Uterus (tissue), 4 donors: Measurements from ENCODE around the gene GRAMD2B. TPM values are rescaled to one million over a fixed set of nuclear protein-coding genes. Genes with fewer than 3 reads are reported as not detected.

Experiments
- DNase-seq, 2 donors: peaks; one replicate each; pipeline ENCODE4 v3.0.0-alpha.2; 2019 to 2020
- H3K27ac ChIP-seq, 2 donors: fragments of 200-600 bp; sonication (generic); 1 replicate in 1 of 2; 2 replicates in 1 of 2; pipeline ENCODE4 v1.5.1; 2016 to 2018
- H3K27me3 ChIP-seq, 2 donors: fragments of 200-600 bp; sonication (generic); one replicate each; pipeline ENCODE4 v1.5.1; 2018 to 2019; ENCODE audit warnings: control low read depth in 1 of 2
- H3K36me3 ChIP-seq, 2 donors: fragments of 200-600 bp; sonication (generic); one replicate each; pipeline ENCODE4 v1.5.1; 2019; ENCODE audit warnings: control low read depth in 1 of 2
- H3K4me1 ChIP-seq, 2 donors: fragments of 200-600 bp; sonication (generic); one replicate each; pipeline ENCODE4 v1.5.1; 2018 to 2019; ENCODE audit warnings: control low read depth in 1 of 2
- H3K4me3 ChIP-seq, 2 donors: fragments of 200-600 bp; sonication (generic); 1 replicate in 1 of 2; 2 replicates in 1 of 2; pipeline ENCODE4 v1.5.1; 2018 to 2019; ENCODE audit warnings: mild to moderate bottlenecking in 1 of 2
- H3K9me3 ChIP-seq, 2 donors: fragments of 200-600 bp; sonication (generic); one replicate each; pipeline ENCODE4 v1.5.1; 2019; ENCODE audit warnings: control low read depth in 1 of 2
- CTCF ChIP-seq, 4 experiments: fragments of 200-600 bp in 2 of 4; fragments of 450-650 bp in 2 of 4; sonication (generic) in 2 of 4; IDR thresholded peaks; one replicate each; pipeline ENCODE4 v1.5.1; 2016 to 2019; ENCODE audit warnings: antibody characterized with exemption in 4 of 4, mild to moderate bottlenecking in 2 of 4, moderate library complexity in 1 of 4
- POLR2A ChIP-seq, 2 donors: fragments of 450-650 bp; IDR thresholded peaks; one replicate each; pipeline ENCODE4 v1.6.1; 2016; ENCODE audit warnings: antibody characterized with exemption in 2 of 2, mild to moderate bottlenecking in 1 of 2, moderate library complexity in 1 of 2
- intact Hi-C: fragments of 100-400 bp; cut with DNase I; formaldehyde crosslinking; loops from one replicate; pipeline ENCODE4 v1.15.1; 2023; ENCODE audit warnings: low total_unique reads
- total RNA-seq, 4 donors: library from RNA; depleted of rRNA in 3 of 4; stranded (reverse); fragments of >200 nt in 3 of 4; gene quantifications; one replicate each; pipeline versions ENCODE4 v1.1.0 to v1.2.4, GENCODE V29; 2014 to 2023
- donor health status: DM: yes; HTN: yes; CAD: no.

GRAMD2B gene
- total RNA-seq, 4 donors from 2014 or later, result 34.0 to 91.5 (median 58.8) TPM

GRCh38 chr5:126472538-126472889, 49.3 kb downstream of the GRAMD2B start:
- H3K4me3 ChIP-seq, result no peak overlapping the region
- intact Hi-C loops, result no loop called here

GRCh38 chr5:126477294-126478117, 54.3 kb downstream of the GRAMD2B start:
- H3K27ac ChIP-seq, result peak overlapping the region; percentile 93 to 95
- no peaks in the 10 kb centered on the region for H3K9me3 ChIP-seq
- H3K4me1 ChIP-seq, result peaks cover 7 to 40% of the 10 kb centered on the region in 2 donors
- H3K27me3 ChIP-seq, result no peaks in the 10 kb centered on the region
- peak; percentile 65 to 76 for DNase-seq
- TF ChIP-seq CTCF (IDR thresholded peaks at IDR 0.05) (no peak), POLR2A (IDR thresholded peaks at IDR 0.05) (no peak)
- peak overlapping the region in 1 of 2 donors; percentile 12 for H3K4me3 ChIP-seq
- intact Hi-C loops, result no loop called here
- H3K36me3 ChIP-seq, result no peaks in the 10 kb centered on the region

More at GRCh38 chr5:126472538-126472889, 49.3 kb downstream of the GRAMD2B start:
- Histone ChIP-seq H3K36me3 (no peaks in the 10 kb centered on the region), H3K9me3 (no peaks in the 10 kb centered on the region), H3K27ac (peak overlapping the region; percentile 64 to 67), H3K27me3 (no peaks in the 10 kb centered on the region), H3K4me1 (peaks cover 0 to 45% of the 10 kb centered on the region in 2 donors)
- TF ChIP-seq POLR2A (IDR thresholded peaks at IDR 0.05) (no peak), CTCF (IDR thresholded peaks at IDR 0.05) (no peak)
- no peak for DNase-seq

- Histone ChIP-seq H3K9me3 (no peaks in the 10 kb centered on the region), H3K36me3 (no peaks in the 10 kb centered on the region), H3K4me3 (no peak overlapping the region), H3K27ac (peak overlapping the region; percentile 93 to 95), H3K4me1 (peaks cover 7 to 39% of the 10 kb centered on the region in 2 donors), H3K27me3 (no peaks in the 10 kb centered on the region)
- TF ChIP-seq CTCF (IDR thresholded peaks at IDR 0.05) (no peak), POLR2A (IDR thresholded peaks at IDR 0.05) (no peak)
- no peak for DNase-seq
- intact Hi-C loops, result no loop called here
Observed at GRCh38 chr5:126479810-126480209, 56.6 kb downstream of the GRAMD2B start.

- Histone ChIP-seq H3K4me3 (no peak overlapping the region), H3K9me3 (no peaks in the 10 kb centered on the region), H3K27ac (peak overlapping the region; percentile 93 to 95), H3K4me1 (peaks cover 7 to 34% of the 10 kb centered on the region in 2 donors), H3K36me3 (no peaks in the 10 kb centered on the region), H3K27me3 (no peaks in the 10 kb centered on the region)
- DNase-seq, result no peak
- TF ChIP-seq POLR2A (IDR thresholded peaks at IDR 0.05), result no peak
- TF ChIP-seq CTCF (IDR thresholded peaks at IDR 0.05), result no peak
- intact Hi-C loops, result no loop called here
Observed at GRCh38 chr5:126480824-126481223, 57.6 kb downstream of the GRAMD2B start.

GRCh38 chr5:126481243-126481642, 58.0 kb downstream of the GRAMD2B start:
- Histone ChIP-seq H3K27ac (peak overlapping the region; percentile 93 to 95), H3K36me3 (no peaks in the 10 kb centered on the region), H3K4me1 (peaks cover 7 to 34% of the 10 kb centered on the region in 2 donors), H3K27me3 (no peaks in the 10 kb centered on the region), H3K4me3 (no peak overlapping the region), H3K9me3 (no peaks in the 10 kb centered on the region)
- no peak for DNase-seq
- TF ChIP-seq CTCF (IDR thresholded peaks at IDR 0.05) (no peak), POLR2A (IDR thresholded peaks at IDR 0.05) (no peak)
- intact Hi-C loops, result no loop called here
